ENCODE data around the gene HOXA9.

Gene HOXA9

DNA sequence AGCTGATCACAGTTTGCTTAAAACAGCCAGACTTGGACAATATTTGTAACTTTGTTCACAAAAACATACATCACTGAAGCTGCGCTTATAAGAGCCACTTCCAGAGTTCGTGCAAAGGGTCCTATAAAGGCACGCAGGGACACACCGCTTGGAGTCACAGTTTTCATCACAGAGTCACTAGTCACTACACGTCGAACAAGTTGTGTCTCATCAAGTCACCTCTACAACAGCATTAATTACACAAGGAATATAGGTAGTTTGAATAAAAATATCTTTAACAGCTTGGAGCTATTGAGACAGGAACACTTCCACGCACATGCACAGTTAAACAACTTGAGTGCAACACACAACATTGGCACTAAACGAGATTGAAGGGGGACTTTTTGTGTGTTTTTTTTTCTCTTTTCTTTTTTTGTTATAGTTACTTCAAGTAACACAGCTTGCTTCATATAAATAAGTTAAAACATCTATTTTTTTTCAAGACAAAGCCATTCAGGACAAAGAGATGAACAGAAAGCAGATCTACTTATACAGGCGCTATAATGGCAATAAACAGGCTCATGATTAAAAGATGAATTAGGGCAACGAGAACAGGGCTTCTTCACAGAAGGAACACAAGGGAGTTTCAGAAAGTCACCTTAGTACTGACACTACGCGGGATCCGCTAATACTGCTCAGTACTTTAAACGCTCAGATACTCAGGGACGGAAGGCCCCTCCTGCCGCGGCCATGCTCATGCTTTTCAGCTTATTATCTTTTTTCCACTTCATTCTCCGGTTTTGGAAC, 24.0 kb downstream of the HOXA9 start:
- DNase-seq = peak; percentile 56 to 85

DNA sequence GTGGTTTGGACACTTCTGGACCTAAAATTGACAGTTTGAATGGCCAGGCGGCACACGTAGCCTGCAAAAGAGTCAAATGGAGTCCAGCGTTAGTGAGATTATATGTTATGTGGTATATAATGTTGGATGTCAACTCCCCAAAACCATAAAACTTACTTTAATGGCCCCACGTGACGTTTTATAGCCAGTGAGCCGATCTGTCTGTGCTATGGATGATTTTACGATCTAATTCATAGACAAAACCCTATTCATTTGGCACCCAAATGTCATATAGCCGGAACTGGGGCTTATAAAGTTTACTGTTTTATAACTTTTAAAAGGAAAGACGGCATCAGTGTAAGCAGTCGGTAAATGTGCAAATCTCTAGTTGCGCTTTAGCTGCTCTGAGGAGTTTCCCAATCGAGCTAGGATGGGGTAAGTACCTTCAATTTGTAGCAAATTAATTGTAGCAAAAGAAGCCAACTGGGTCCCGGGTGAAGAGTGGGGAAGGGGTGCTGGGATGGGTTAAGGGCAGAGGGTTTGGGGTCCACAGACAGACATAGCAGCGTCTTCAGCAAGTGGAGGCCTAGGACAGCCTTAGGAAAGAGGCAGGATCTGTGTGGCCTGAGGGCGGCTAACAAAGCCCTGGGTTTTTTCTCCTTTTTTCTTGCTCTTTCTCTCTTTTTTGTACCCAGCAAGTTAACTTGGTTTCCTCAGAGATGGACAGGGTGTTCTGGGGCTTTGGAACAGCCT, 25.0 kb downstream of the HOXA9 start:
- DNase-seq = no peak

DNA sequence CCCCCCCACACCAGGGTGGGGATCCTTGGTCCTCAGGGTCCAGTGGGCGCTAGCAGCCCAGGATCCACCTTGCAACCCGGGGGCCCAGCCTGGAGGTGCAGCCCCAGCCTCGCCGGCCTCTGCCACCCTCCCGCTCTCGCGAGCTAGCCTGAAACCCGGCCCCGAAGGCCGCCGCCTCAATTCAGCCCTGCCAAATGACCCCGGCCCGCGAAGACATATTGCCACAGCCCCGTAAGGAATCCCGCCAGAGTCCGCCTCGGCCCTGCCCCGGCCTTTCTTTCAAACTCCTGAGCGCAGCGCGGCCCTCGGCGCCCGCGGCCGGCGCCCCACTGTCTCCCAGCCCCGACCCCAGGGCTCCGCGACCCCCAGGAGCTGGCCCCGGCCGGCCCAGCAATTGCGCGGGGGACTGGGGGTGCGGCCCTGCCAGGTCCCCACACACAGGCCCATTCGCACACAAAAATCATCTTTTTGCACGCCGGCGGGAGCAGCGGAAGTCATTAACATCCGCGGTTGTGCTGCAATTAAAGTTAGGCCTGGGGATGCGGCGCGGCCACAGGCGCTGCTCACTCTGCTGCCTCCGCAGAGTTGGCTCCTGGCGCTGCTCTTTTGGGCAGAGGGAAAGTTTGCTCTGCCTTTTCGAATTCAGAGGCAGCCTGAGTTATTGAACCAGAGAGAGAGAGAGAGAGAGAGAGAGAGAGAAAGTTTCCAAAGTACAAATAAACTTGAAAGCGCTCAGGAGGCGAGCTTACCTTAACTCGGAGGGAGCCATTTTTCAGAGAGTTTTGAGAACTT, 25.8 kb downstream of the HOXA9 start:
- DNase-seq = no peak

DNA sequence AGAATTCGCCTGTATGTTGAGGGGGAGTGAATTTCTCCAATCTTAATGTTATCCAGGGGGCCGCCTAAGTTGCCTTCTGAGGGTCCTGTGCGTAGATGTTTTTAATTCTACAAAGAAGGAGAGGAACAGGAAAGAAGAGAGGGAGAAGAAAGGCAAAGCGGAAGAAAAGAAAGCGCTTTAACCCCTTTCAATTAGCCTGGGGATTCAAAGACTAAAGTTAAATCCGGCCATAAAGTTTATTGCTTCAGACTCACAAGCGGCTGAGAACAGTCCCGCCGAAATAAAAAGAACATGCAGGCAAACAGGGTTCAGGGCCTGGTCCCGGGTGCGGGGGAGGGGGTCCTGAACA, 26.4 kb downstream of the HOXA9 start:
- no peak for DNase-seq

DNA sequence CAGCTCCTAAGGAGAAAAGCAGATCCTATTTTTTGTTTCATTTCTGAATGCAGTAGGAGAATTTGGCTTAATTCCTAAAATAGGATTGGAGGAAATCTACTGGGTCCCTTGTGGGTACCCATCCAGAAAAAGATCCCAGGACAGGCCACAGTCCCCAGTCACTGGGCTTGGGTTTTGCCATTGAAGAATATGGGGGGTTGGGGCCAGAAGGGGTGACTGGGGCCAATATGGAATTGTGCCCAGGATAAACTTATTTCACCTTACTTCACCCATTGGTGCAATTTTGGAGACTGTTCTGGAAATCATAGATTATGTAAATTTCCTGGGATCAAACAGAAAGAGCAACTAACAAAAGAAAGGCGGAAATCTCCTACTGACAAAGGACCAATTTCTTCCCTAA, 26.9 kb downstream of the HOXA9 start:
- DNase-seq = no peak

DNA sequence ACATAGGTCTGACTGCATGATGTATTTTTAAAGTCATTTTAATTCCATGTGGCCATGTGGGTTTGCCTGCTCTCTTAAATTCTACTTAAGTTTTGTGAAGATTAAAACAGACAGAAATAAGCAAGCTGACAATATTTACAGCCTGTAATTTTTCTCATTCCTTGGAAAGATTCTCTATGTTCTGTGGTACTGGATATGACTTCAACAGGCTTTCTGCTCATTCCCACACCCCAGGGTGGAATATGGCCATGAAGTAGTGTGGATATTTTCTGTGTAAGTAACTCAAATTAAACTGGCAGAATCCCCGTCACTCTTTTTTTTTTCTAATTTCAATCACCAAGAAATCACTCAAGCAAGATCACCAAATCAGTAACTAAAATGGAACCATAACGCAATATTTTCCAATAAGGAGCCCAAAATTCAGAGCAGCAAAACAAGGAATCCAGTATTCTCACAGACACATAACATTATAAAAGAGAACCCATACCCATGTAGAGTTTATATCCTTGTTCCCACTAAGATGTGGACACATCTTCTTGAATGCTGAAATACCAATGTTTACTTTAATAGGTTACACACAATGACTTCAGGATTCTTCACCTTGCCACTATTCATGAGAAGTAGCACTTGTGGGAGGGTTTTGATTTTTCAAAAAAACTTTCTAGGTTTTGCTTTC, 27.6 kb downstream of the HOXA9 start:
- no peak for DNase-seq

DNA sequence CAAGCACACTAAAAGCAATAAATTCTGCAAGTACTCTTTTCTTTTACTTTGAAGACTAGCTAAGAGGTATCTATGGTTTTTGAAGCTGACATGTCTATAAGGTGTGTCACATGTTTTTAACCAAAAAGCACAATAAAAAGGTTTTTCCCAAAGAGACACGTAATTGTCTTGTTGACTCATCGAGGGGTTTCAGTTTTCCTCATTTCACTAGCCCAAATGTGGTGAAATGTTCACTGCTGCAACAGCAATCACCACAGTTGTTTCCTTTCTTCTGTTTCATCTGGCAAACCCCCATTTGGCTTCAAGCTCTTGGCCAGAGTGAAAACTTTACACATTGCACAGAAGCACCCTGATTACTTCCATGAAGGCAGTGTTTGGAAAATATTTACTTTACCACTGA, 30.9 kb downstream of the HOXA9 start:
- peak; percentile 73 to 76 for DNase-seq

DNA sequence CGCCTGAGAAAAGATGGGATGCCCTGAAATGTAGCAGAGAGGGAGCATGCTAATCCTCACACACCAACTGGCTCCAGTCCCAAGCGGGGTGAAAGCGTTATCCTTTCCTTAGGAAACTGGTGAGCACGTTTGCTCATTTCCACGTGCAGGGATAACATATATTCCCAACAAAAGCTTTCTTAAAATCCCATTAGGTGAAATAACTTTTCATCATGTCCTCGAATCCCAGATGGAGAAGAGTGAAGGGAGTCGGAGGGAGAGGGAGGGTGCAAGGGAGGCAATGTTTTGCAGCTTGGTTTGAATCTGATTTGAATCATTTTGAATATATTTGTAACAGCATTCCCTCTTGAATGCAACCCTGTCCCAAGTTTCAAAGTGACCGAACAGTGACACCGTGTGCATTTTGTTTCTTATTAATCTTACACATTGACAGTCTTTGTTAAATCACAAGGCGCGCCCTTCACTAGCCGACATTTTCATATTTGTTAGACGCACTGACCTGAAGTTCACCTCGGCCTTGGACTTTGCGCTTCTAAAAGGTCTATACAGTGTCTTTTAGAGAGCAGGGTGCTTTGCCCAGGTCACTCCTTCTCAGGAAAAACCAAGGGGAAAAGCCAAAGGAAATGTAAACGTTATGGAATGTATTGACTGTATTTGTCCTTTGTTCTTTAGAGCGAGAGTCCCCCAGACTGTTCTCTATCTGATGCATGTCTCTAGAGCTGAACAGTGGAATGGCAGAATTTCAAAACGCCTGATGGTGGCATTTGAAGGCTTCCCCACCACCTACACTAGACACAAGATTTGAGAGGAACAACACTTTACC, 31.7 kb downstream of the HOXA9 start:
- no peak for DNase-seq

DNA sequence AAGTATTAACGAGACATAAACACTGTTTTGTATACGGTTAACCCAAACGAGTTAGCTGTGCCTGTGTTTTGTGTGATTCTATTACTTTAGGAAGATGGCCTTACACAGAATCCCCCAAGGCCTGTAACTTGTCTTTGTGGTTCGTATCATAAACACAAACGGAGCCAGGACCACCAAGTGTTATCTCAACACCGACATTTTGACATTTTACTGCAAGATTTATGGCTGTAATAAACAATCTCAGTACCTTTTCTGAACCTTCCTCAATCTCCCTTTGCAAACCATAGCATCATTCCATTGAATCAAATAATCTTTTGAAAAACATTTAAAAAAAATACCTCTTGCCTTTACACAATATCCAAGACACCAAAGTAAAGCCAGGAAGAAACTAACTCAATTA, 32.4 kb downstream of the HOXA9 start:
- no peak for DNase-seq

DNA sequence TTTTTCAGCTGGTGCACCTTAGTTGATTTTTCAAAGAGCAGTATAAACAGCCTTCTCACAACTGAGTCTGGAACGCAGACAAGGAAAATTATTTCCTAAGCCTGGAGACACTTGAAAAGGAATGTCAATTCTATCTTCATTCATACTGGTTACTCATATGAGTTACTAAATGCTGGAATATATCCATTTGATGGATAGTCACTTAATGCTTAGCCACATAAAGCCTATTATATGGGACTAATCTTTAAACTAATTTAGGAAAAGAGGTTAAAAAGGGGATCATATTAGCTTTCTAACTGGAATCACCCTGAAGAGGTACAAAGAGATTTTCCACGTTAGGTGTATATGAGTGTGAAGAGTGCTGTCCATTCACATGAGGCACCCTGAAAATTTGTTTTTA, 33.1 kb downstream of the HOXA9 start:
- no peak for DNase-seq

DNA sequence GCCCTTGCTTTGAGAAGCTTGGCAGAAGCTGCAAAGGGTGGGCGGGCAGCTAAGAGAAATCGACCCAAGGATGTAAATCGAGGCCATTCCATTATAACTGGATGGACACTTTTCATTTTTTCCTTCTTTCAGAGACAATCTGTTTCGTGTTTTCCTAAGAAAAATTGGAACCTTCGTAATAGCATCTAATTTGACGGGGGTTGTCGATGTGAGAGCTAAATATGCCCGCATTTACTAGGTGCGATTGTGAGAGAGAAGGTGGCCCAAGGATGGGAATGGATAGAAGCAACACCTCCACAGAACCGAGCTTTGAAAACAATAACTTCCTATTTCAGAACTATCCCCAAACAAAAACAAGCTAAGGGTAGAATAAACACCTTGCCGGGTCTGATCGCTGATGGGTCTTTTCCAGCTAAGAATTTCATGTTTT, 33.9 kb downstream of the HOXA9 start:
- DNase-seq = no peak

DNA sequence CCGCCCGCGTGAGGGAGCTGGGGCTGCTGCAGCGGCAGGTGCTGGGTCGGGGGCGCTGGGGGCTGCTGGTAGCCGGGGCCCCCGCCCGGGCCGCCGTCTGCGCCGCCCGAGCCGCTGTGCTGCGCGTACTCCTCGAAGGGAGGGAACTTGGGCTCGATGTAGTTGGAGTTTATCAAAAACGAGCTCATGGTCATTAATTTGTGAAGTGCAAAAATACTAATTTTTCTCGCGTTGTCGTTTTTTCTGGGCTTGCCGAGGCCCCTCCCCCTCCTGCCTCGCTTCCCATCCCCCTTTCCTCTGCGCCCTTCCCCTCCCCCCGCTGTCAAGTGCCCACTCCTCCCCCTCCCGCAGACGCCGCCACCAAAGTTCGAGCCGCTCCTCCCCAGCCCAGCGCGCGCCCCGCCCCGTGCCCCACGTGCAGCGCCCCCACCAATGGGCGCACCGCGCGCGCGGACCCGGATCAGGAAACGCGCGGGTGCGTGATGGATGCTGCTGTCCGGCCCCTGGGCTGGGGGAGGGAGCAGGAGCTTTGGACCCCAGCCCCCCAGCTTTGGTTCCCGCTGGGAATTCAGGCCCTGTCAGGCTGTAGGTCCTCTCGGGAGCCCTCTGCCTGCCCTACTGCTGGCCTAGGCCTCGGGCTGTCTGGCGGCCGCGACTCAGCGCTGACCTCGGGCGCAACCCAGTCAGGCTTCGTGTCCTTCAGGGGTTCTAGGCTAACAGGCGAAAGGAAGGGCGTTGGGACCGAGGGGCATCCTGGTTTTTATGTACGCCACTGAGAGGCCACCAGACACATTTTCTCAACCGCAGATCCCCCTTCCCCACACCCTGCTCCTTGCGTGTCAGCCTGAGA, 34.6 kb downstream of the HOXA9 start, which contains the start of gene HOXA4:
HOXA4 (minus strand) TSS at position 218 of the 850 bp plus-strand sequence; CDS start at position 194, 24 bp downstream.
- DNase-seq = no peak

DNA sequence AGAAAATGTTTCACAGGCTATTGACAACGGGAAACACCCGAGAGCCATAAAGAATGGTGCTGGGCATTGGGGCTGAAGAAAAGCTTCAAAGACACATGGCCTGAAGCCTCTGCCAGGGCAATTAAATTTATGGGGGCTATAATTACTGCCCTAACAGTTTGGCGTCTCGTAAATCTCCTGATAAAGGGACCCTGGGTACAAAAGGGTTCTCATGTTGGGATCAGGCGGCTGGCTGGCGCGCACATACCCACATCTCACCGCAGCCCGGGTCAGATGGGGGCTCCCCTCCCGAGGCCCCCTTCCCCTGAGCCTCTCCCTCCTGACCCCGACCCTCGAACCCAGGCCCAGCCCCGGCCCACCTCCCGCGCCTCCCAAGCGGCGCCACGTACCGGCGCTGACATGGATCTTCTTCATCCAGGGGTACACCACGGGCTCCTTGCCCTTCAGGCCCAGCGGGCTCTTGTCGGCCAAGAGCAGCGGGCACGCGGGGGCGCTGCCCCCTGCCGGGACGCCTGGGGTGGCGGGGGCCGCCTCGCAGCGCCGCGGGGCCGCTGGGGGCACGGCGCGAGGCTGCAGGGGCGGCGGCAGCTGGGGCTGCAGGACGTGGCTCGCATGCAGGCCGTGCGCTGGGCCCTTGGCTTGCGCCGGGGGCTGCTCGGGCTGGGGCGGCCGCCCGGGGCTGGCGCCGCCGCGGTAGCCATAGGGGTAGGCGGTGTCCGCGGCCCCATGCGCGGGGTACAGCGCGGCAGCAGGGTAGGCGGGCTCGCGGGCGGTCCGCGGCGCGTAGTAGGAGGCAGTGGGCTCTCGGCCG, 35.4 kb downstream of the HOXA9 start:
- DNase-seq = no peak

DNA sequence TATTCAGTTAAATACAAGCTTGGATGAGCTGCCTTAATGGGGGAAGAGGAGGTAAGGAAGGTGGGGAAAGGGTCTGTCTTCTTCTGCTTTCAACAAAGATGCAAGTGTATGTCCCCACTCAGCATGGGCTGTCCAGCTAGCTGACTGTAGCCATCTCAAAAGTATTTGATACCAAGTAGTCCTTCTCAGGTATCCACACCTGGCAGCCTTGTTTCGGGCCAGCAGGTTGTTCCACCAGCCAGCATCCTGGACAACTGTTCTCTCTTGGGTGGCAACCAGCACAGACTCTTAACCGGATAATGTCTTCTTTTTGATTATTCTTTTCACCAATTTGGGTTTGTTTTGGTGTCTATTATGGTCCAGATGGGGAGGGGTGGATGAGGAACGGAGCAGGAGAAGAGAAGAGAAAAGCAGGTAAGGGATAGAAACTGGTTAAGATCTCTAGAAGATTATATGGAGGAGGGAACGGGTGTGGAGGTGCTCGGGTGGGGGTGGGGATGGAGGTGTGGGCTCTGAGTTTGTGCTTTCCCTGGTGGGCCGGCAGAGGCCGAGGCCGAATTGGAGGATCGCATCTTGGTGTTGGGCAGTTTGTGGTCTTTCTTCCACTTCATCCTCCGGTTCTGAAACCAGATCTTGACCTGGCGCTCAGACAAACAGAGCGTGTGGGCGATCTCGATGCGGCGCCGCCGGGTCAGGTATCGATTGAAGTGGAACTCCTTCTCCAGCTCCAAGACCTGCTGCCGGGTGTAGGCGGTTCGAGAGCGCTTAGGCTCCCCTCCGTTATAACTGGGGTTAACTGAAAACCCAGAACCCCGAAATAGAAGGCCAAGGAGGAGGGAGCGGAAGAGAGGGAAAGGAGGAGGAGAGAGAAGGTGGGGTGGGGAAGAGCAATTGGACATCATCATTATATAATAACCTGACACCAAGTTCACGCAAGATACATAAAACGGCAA, 36.3 kb downstream of the HOXA9 start:
- DNase-seq = no peak

DNA sequence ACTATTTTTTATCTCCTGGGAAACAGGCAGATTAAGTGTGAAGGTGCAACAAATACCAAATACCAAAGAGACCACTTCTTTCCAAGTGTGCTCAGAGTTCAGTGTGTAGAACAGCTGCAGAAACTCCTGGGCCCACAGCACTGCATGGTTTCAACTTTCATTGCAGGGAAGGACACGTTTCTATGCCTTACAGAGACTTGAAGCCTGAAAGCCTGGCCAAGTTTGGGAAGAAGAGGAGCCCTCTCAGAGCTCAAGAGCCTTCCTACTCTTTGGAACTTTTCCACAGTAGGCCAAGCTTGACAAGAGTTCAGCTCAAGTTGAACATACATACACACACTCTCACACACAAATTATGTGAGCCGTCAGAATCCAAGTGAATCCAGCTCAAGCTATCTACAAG, 37.3 kb downstream of the HOXA9 start:
- DNase-seq = no peak

DNA sequence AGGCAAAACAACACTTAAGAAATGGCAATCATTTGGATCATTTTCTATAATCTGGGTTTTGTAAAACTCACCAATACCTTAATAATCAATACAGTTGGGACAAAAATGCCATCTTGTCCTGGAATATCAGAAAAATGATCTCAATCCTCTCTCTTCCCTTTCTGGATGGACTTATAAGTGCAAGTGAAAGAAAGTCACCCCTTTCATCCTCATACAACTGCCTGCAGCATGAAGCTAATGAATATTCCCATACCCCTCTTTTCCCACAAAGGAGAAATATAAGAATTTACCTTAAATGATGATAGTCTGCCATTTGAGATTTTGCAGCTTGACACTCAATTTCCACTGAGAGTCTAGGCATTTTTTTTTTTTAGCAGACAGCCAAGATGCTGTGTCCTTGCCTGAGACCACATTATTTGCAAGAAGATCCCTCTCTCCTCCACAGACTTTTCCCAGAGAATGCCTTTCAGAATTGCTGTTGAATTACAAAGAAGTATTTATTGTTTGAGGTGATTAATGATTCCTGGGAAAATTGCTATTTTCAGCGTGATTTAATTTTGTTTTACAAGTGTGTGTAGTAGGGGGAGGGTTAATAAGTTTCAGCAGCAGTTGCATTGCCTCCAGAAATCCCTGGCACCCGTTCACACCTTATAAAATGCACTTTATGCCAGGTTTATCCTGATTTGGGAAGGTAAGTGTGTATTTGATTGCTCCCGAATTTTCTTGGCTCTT, 38.6 kb downstream of the HOXA9 start:
- no peak for DNase-seq

DNA sequence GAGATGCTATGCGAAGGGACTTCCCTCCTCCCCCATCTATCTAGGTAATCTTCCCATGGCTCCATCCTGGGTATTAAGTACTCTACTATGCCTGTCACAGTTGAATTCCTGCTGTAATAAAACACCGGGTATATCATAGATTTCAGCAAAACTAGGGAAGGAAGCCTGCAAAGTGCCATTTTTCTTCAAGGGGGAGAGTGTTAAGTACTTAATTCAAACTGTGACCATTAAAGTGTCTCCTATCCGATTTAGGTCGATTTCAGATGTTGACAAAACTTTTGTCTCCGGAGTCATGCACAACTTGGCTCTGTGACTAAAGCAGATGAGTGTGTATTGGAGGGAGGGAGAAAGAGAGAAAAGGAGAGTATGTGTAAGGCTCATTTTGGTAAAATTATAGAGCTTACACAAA, 39.3 kb downstream of the HOXA9 start:
- DNase-seq = no peak

Data from Kasumi-1 (cell line).